ENCODE results near the gene GTPBP4.

DNA sequence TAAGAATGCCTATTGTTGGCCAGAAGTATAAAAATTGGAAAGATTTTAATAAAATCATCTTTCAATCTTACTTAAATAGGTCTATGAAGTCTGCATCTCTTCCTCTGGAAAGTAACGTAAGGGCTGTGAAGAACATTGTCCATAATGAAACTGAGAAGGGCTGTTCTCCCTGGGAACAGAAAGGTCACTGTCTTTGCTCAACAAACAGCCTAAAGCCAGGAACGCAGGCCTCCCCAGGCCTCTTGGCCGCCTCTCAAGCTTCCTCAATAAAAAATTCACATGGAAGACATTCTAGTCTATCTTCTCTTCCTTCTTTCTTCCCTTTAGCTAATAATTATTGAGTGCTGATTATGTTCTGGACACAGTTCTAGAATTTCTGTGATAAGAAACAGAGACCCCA is 46.5 kb downstream of the GTPBP4 start:
- TF ChIP-seq, protein P1, sequence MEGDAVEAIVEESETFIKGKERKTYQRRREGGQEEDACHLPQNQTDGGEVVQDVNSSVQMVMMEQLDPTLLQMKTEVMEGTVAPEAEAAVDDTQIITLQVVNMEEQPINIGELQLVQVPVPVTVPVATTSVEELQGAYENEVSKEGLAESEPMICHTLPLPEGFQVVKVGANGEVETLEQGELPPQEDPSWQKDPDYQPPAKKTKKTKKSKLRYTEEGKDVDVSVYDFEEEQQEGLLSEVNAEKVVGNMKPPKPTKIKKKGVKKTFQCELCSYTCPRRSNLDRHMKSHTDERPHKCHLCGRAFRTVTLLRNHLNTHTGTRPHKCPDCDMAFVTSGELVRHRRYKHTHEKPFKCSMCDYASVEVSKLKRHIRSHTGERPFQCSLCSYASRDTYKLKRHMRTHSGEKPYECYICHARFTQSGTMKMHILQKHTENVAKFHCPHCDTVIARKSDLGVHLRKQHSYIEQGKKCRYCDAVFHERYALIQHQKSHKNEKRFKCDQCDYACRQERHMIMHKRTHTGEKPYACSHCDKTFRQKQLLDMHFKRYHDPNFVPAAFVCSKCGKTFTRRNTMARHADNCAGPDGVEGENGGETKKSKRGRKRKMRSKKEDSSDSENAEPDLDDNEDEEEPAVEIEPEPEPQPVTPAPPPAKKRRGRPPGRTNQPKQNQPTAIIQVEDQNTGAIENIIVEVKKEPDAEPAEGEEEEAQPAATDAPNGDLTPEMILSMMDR (IDR thresholded peaks at IDR 0.05; ENCODE audit: low read depth, low read length, missing input control) = no peak
- TF ChIP-seq, protein P2, sequence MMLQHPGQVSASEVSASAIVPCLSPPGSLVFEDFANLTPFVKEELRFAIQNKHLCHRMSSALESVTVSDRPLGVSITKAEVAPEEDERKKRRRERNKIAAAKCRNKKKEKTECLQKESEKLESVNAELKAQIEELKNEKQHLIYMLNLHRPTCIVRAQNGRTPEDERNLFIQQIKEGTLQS (IDR thresholded peaks at IDR 0.05) = no peak
- no peak for TF ChIP-seq GABPA (IDR thresholded peaks at IDR 0.05 in 1 of 2, conservative IDR thresholded peaks at IDR 0.05 in 1 of 2)
- TF ChIP-seq, protein P3, sequence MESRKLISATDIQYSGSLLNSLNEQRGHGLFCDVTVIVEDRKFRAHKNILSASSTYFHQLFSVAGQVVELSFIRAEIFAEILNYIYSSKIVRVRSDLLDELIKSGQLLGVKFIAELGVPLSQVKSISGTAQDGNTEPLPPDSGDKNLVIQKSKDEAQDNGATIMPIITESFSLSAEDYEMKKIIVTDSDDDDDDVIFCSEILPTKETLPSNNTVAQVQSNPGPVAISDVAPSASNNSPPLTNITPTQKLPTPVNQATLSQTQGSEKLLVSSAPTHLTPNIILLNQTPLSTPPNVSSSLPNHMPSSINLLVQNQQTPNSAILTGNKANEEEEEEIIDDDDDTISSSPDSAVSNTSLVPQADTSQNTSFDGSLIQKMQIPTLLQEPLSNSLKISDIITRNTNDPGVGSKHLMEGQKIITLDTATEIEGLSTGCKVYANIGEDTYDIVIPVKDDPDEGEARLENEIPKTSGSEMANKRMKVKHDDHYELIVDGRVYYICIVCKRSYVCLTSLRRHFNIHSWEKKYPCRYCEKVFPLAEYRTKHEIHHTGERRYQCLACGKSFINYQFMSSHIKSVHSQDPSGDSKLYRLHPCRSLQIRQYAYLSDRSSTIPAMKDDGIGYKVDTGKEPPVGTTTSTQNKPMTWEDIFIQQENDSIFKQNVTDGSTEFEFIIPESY (IDR thresholded peaks at IDR 0.05) = no peak
- no peak for TF ChIP-seq TAF1 (conservative IDR thresholded peaks at IDR 0.05)
